ENCODE measurements around the gene SPN. TPM values are rescaled to one million over a fixed set of nuclear protein-coding genes. Genes with fewer than 3 reads are reported as not detected.
A peak's percentile ranks its signal among the peaks of the same experiment; 100 is the strongest.

Gene SPN
- total RNA-seq, 1 donor from 2014 or later, result 0.31 TPM

- no peak overlapping the region for H3K27ac Mint-ChIP-seq
- H3K9me3 Mint-ChIP-seq, result peaks cover 6% of the 10 kb centered on the region
- H3K4me3 Mint-ChIP-seq, result no peak overlapping the region
- no peak for DNase-seq (ENCODE audit: extremely low spot score, unreplicated experiment)
- peaks cover 9% of the 10 kb centered on the region for H3K36me3 Mint-ChIP-seq
- TF ChIP-seq CTCF (conservative IDR thresholded peaks at IDR 0.05), result no peak
- H3K4me1 Mint-ChIP-seq (ENCODE audit: unreplicated experiment), result peaks cover 11% of the 10 kb centered on the region
- no peaks in the 10 kb centered on the region for H3K27me3 Mint-ChIP-seq
Measured at GRCh38 chr16:29697391-29697790, 34.3 kb downstream of the SPN start.

GRCh38 chr16:29698042-29698441 lies 35.0 kb downstream of the SPN start:
- Mint-ChIP-seq H3K27me3 (no peaks in the 10 kb centered on the region), H3K27ac (peak overlapping the region; percentile 62), H3K36me3 (peaks cover 9% of the 10 kb centered on the region), H3K4me3 (no peak overlapping the region), H3K9me3 (peaks cover 6% of the 10 kb centered on the region), H3K4me1 (ENCODE audit: unreplicated experiment) (peaks cover 14% of the 10 kb centered on the region)
- TF ChIP-seq CTCF (conservative IDR thresholded peaks at IDR 0.05), result no peak
- DNase-seq (ENCODE audit: extremely low spot score, unreplicated experiment), result no peak

GRCh38 chr16:29698484-29699323 lies 35.7 kb downstream of the SPN start:
- Mint-ChIP-seq H3K27ac (peak overlapping the region; percentile 67), H3K4me1 (ENCODE audit: unreplicated experiment) (peaks cover 14% of the 10 kb centered on the region), H3K27me3 (no peaks in the 10 kb centered on the region), H3K9me3 (peaks cover 6% of the 10 kb centered on the region), H3K36me3 (peaks cover 9% of the 10 kb centered on the region), H3K4me3 (no peak overlapping the region)
- no peak for DNase-seq (ENCODE audit: extremely low spot score, unreplicated experiment)
- no peak for TF ChIP-seq CTCF (conservative IDR thresholded peaks at IDR 0.05)

GRCh38 chr16:29699324-29700219 lies 36.5 kb downstream of the SPN start:
- peak overlapping the region; percentile 67 for H3K27ac Mint-ChIP-seq
- peaks cover 14% of the 10 kb centered on the region for H3K4me1 Mint-ChIP-seq (ENCODE audit: unreplicated experiment)

More at GRCh38 chr16:29699324-29700219, 36.5 kb downstream of the SPN start:
- Mint-ChIP-seq H3K4me3 (no peak overlapping the region), H3K27me3 (no peaks in the 10 kb centered on the region), H3K9me3 (peaks cover 6% of the 10 kb centered on the region), H3K36me3 (peaks cover 9% of the 10 kb centered on the region)
- DNase-seq (ENCODE audit: extremely low spot score, unreplicated experiment), result no peak
- no peak for TF ChIP-seq CTCF (conservative IDR thresholded peaks at IDR 0.05)

All from type B pancreatic cell (in vitro differentiated cells).